Osteoblast (primary cell): ENCODE data around the gene GDPD4. TPM values are rescaled to one million over a fixed set of nuclear protein-coding genes. Genes with fewer than 3 reads are reported as not detected.

Experiments
- DNase-seq: peaks from one replicate; pipeline ENCODE4 v3.0.0; 2011; ENCODE audit warnings: low spot score, mixed read lengths; ENCODE audit not compliant: insufficient read length; ENCODE audit errors: missing footprints
- H2AFZ ChIP-seq: 2 replicates; pipeline ENCODE4 v1.6.0; 2011; ENCODE audit warnings: mild to moderate bottlenecking, low read length
- H3K27ac ChIP-seq: 2 replicates; pipeline ENCODE4 v1.5.1; 2011; ENCODE audit warnings: mild to moderate bottlenecking, low read depth, low read length, moderate library complexity
- H3K27me3 ChIP-seq: 2 replicates; pipeline ENCODE4 v1.6.0; 2012; ENCODE audit warnings: mild to moderate bottlenecking, control low read depth, inconsistent platforms, low read length, moderate library complexity; ENCODE audit not compliant: insufficient read depth
- H3K36me3 ChIP-seq: 2 replicates; pipeline ENCODE4 v1.5.1; 2011; ENCODE audit warnings: mild to moderate bottlenecking, low read length, control low read depth, moderate library complexity; ENCODE audit not compliant: insufficient read depth
- H3K4me1 ChIP-seq: 2 replicates; pipeline ENCODE4 v1.5.1; 2011; ENCODE audit warnings: mild to moderate bottlenecking, low read length, control low read depth, moderate library complexity; ENCODE audit not compliant: insufficient read depth
- H3K4me2 ChIP-seq: 2 replicates; pipeline ENCODE4 v1.6.0; 2011; ENCODE audit warnings: mild to moderate bottlenecking, low read length; ENCODE audit not compliant: insufficient read depth
- H3K4me3 ChIP-seq: fragments of 200-600 bp; sonication (generic); 3 replicates; pipeline ENCODE4 v1.5.1; 2012; ENCODE audit warnings: mild to moderate bottlenecking, low read length, inconsistent platforms; ENCODE audit not compliant: insufficient read depth
- H3K79me2 ChIP-seq: 2 replicates; pipeline ENCODE4 v1.6.0; 2012; ENCODE audit warnings: mild to moderate bottlenecking, low read length, control low read depth, inconsistent platforms; ENCODE audit not compliant: insufficient read depth
- H3K9me3 ChIP-seq: 2 replicates; pipeline ENCODE4 v1.5.1; 2011; ENCODE audit warnings: low read depth, low read length, control low read depth
- H4K20me1 ChIP-seq: 2 replicates; pipeline ENCODE4 v1.6.0; 2012; ENCODE audit warnings: mild to moderate bottlenecking, low read length, control low read depth; ENCODE audit not compliant: insufficient read depth
- CTCF ChIP-seq: IDR thresholded peaks from 2 replicates; pipeline ENCODE4 v1.5.1; 2011; ENCODE audit warnings: mild to moderate bottlenecking, low read depth, low read length, moderate library complexity; ENCODE audit errors: extremely low read depth
- total RNA-seq: library from RNA; depleted of rRNA; stranded (reverse); fragments of >200 nt; gene quantifications from 2 replicates; pipeline ENCODE4 v1.2.3, GENCODE V29; 2012

Gene GDPD4
- total RNA-seq, 1 donor, result not detected

DNA sequence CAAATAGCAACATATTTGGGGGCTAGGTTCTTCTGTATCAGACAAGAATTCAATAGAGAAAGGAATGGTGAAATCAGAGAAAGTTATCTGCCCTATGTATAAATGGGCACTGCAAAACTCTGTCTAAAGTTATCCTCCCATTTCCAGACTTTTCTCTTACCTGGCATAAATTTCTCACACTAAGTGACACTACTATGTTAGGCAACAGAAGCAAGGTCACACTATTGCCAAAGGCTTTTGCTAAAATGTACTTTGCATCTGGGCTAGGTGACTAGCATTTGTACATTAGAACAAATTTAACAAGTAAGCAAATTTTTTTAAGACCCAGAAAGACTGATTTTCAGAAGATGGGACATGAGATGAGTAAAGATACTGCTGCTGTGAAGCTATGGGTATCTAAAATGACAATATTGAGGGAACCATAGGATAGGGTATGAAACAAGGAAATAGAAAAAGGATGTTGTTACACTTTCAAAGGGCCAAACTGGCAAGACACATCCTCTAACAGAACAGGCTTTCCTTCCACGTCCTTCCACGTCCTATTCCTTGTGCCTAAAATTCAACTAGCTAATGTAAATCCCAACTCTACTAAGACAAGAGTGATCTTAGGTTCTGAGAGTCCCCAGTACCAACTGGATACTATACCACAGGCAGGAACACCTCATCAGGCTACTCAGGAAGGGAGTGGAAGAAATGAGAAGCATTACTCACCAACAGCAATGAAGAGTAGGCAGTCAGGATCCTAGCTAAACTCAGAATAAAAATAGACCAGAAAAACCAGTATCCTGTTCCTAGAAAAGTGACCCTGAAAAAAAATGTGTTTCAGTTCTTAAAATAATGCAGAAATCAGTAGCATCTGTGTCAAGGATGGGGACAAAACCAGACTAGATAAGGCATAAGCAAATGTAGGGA is 22.6 kb downstream of the GDPD4 start:
- TF ChIP-seq CTCF, result no peak
- Histone ChIP-seq H3K36me3 (no peaks in the 10 kb centered on the region), H4K20me1 (no peaks in the 10 kb centered on the region), H3K27ac (no peak overlapping the region), H3K79me2 (no peaks in the 10 kb centered on the region), H3K27me3 (no peaks in the 10 kb centered on the region), H2AFZ (peak overlapping the region; percentile 64), H3K9me3 (no peaks in the 10 kb centered on the region), H3K4me2 (no peak overlapping the region), H3K4me3 (no peak overlapping the region), H3K4me1 (peaks cover 8% of the 10 kb centered on the region)
- DNase-seq, result peak; percentile 76

DNA sequence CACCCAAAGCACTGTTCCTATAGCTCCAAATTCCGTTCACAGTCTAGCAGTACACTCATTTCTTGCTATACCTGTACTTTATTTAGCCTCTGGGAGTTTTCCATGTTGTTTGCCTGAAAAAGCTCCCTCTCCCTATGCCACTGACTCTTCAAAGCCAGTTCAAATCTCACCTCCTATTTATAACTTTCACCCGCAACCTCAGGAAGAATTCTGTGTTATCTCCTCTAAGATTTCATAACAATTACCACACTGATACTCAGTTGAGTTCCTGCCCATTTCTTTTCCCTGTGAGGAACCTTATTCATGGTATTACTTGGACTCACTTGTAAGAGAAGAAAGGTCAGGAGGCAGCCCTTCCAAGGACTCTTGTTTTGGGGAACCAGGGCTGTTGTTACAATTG is 25.2 kb downstream of the GDPD4 start:
- Histone ChIP-seq H4K20me1 (no peaks in the 10 kb centered on the region), H3K27ac (no peak overlapping the region), H3K4me1 (peaks cover 3% of the 10 kb centered on the region), H3K79me2 (no peaks in the 10 kb centered on the region), H3K36me3 (no peaks in the 10 kb centered on the region), H3K4me3 (no peak overlapping the region), H3K9me3 (no peaks in the 10 kb centered on the region), H2AFZ (no peak overlapping the region), H3K27me3 (no peaks in the 10 kb centered on the region), H3K4me2 (no peak overlapping the region)
- no peak for DNase-seq
- no peak for TF ChIP-seq CTCF

- no peak for DNase-seq
- H2AFZ ChIP-seq, result no peak overlapping the region
- H4K20me1 ChIP-seq, result no peaks in the 10 kb centered on the region
- H3K4me3 ChIP-seq, result no peak overlapping the region
- H3K27me3 ChIP-seq, result no peaks in the 10 kb centered on the region
- H3K9me3 ChIP-seq, result no peaks in the 10 kb centered on the region
- H3K79me2 ChIP-seq, result no peaks in the 10 kb centered on the region
- peaks cover 4% of the 10 kb centered on the region for H3K4me1 ChIP-seq
- no peaks in the 10 kb centered on the region for H3K36me3 ChIP-seq
- no peak for TF ChIP-seq CTCF
- H3K27ac ChIP-seq, result no peak overlapping the region
- H3K4me2 ChIP-seq, result no peak overlapping the region
These were observed 30.6 kb downstream of the GDPD4 start for GRCh38 chr11:77270921-77271320.

GRCh38 chr11:77269484-77270123 is 31.9 kb downstream of the GDPD4 start:
- Histone ChIP-seq H3K4me1 (peaks cover 4% of the 10 kb centered on the region), H3K27me3 (no peaks in the 10 kb centered on the region), H3K27ac (no peak overlapping the region), H4K20me1 (no peaks in the 10 kb centered on the region), H3K4me3 (no peak overlapping the region), H3K4me2 (no peak overlapping the region), H2AFZ (no peak overlapping the region), H3K79me2 (no peaks in the 10 kb centered on the region), H3K9me3 (no peaks in the 10 kb centered on the region), H3K36me3 (no peaks in the 10 kb centered on the region)
- no peak for TF ChIP-seq CTCF
- DNase-seq, result no peak
